PC-3 (cell line): ENCODE measurements around the gene FOXE1.

Experiments
- EZH2 ChIP-seq: fragments of 300-600 bp; sonication (generic); IDR thresholded peaks from one replicate; pipeline ENCODE4 v1.6.1; 2017; ENCODE audit warnings: antibody characterized with exemption, mild to moderate bottlenecking, low read length; ENCODE audit not compliant: unreplicated experiment
- TF ChIP-seq, protein P1 (sequence below): fragments of 300-600 bp; sonication (generic); conservative IDR thresholded peaks from 2 replicates; pipeline ENCODE4 v1.5.1; 2017; ENCODE audit warnings: antibody characterized with exemption, low read depth, mild to moderate bottlenecking, low read length

GRCh38 chr9:97868859-97869258 lies 15.8 kb downstream of the FOXE1 start:
- TF ChIP-seq, protein P1, sequence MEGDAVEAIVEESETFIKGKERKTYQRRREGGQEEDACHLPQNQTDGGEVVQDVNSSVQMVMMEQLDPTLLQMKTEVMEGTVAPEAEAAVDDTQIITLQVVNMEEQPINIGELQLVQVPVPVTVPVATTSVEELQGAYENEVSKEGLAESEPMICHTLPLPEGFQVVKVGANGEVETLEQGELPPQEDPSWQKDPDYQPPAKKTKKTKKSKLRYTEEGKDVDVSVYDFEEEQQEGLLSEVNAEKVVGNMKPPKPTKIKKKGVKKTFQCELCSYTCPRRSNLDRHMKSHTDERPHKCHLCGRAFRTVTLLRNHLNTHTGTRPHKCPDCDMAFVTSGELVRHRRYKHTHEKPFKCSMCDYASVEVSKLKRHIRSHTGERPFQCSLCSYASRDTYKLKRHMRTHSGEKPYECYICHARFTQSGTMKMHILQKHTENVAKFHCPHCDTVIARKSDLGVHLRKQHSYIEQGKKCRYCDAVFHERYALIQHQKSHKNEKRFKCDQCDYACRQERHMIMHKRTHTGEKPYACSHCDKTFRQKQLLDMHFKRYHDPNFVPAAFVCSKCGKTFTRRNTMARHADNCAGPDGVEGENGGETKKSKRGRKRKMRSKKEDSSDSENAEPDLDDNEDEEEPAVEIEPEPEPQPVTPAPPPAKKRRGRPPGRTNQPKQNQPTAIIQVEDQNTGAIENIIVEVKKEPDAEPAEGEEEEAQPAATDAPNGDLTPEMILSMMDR: no peak
- no peak for TF ChIP-seq EZH2
